ENCODE results near the gene TSC2. TPM values are rescaled to one million over a fixed set of nuclear protein-coding genes. Genes with fewer than 3 reads are reported as not detected.

TSC2 gene
- total and polyA plus RNA-seq, 2 experiments from 2014 or later, result 41.8 to 78.7 TPM

DNA sequence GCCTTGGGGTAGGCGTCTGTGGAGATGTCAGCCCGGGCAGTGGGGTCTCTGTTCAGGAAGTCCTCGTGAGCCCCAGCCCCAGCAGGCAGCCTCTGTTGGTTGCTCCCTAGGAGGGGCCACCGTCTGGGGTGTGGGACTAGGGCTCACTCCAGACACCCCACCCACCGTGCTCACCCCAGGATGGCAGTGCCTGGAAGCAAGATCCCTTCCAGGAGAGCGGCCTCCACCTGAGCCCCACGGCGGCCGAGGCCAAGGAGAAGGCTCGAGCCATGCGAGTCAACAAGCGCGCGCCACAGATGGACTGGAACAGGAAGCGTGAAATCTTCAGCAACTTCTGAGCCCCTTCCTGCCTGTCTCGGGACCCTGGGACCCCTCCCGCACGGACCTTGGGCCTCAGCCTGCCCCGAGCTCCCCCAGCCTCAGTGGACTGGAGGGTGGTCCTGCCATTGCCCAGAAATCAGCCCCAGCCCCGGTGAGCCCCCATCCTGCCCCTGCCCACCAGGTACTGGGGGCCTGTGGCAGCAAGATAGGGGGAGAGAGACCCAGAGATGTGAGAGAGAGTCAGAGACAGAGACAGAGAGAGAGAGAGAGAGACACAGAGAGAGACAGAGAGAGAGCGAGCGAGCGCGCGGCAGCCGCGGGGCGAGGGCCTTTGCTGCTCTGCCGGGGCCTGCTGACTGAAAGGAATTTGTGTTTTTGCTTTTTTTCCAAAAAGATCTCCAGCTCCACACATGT, 10.0 kb upstream of the TSC2 start:
- Histone ChIP-seq H3K4me2 (peak overlapping the region; percentile 64), H3K4me1 (ENCODE audit: insufficient read depth) (peaks cover 79% of the 10 kb centered on the region), H3K4me3 (no peak overlapping the region), H3K36me3 (replicated peaks; ENCODE audit: insufficient read depth, low read depth) (no peaks in the 10 kb centered on the region), H3K79me2 (peaks cover 5% of the 10 kb centered on the region), H3K9me3 (ENCODE audit: low read depth) (no peaks in the 10 kb centered on the region), H4K20me1 (ENCODE audit: insufficient read depth, poor library complexity, severe bottlenecking) (no peaks in the 10 kb centered on the region), H3K27me3 (no peaks in the 10 kb centered on the region), H3K9me2 (replicated peaks; ENCODE audit: insufficient read depth) (no peaks in the 10 kb centered on the region), H3K27ac (peak overlapping the region; percentile 100), H2AFZ (no peak overlapping the region)
- no peak for TF ChIP-seq EZH2 (IDR thresholded peaks at IDR 0.05; ENCODE audit: borderline replicate concordance)
- 59% methylated on average over 28 of the region's 29 CpGs for WGBS (ENCODE audit: low lambda C conversion rate, missing lambda C conversion rate)
- DNase-seq (ENCODE audit: low spot score), result no peak

DNA sequence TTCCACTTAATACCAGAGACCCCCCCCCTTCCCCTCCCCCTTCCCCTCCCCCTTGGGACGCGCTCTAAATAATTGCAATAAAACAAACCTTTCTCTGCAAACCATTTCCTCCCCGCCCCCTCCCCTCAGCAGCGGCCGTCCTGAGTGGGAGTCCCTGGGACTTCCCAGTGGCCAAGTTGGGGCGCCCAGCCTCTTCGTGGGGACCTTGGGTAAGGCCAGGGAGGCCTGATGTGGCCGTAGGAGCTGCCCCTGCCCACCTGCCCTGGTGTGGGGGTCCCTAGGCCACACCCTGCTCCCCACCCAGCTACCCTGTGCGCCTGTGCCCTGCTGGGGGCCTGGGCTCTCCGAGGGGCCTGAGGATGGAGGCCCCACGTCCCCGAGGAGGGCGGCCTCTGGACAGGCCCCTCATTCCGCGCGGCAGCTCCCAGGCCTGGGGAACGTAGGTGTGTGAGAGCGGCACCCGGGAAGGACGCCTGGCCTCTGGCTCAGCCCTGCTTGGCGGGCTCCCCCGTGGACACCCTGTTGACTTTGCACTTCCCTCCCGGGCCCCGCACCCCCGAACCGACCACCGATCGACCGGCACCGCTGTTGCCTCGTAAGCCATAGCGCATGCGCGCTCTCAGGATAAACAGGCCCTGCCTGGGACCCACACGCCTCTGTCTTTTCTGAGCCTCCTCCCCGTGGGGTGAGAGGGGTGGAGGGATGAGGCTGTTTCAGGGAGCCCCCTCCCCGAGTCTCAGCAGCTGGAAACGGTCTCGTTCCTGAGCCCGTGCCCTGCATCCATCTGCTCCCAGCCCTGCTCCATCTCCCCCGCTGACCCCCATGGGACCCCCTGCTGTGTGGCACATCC, 9.2 kb upstream of the TSC2 start:
- peak; percentile 69 for DNase-seq (ENCODE audit: low spot score)
- Histone ChIP-seq H4K20me1 (ENCODE audit: insufficient read depth, poor library complexity, severe bottlenecking) (no peaks in the 10 kb centered on the region), H3K27ac (peak overlapping the region; percentile 94), H3K36me3 (replicated peaks; ENCODE audit: insufficient read depth, low read depth) (no peaks in the 10 kb centered on the region), H3K27me3 (no peaks in the 10 kb centered on the region), H3K4me1 (ENCODE audit: insufficient read depth) (peaks cover 72% of the 10 kb centered on the region), H3K79me2 (peaks cover 5% of the 10 kb centered on the region), H3K9me2 (replicated peaks; ENCODE audit: insufficient read depth) (no peaks in the 10 kb centered on the region), H3K4me3 (no peak overlapping the region), H3K4me2 (peak overlapping the region; percentile 58), H3K9me3 (ENCODE audit: low read depth) (no peaks in the 10 kb centered on the region), H2AFZ (no peak overlapping the region)
- 49% methylated on average over 23 of the region's 41 CpGs for WGBS (ENCODE audit: low lambda C conversion rate, missing lambda C conversion rate)
- no peak for TF ChIP-seq EZH2phosphoT487 (IDR thresholded peaks at IDR 0.05; ENCODE audit: low read depth, severe bottlenecking, unreplicated experiment)
- TF ChIP-seq, protein P1, sequence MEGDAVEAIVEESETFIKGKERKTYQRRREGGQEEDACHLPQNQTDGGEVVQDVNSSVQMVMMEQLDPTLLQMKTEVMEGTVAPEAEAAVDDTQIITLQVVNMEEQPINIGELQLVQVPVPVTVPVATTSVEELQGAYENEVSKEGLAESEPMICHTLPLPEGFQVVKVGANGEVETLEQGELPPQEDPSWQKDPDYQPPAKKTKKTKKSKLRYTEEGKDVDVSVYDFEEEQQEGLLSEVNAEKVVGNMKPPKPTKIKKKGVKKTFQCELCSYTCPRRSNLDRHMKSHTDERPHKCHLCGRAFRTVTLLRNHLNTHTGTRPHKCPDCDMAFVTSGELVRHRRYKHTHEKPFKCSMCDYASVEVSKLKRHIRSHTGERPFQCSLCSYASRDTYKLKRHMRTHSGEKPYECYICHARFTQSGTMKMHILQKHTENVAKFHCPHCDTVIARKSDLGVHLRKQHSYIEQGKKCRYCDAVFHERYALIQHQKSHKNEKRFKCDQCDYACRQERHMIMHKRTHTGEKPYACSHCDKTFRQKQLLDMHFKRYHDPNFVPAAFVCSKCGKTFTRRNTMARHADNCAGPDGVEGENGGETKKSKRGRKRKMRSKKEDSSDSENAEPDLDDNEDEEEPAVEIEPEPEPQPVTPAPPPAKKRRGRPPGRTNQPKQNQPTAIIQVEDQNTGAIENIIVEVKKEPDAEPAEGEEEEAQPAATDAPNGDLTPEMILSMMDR (IDR thresholded peaks at IDR 0.05; ENCODE audit: poor library complexity), result no peak
- no peak for TF ChIP-seq EZH2 (IDR thresholded peaks at IDR 0.05; ENCODE audit: borderline replicate concordance)

DNA sequence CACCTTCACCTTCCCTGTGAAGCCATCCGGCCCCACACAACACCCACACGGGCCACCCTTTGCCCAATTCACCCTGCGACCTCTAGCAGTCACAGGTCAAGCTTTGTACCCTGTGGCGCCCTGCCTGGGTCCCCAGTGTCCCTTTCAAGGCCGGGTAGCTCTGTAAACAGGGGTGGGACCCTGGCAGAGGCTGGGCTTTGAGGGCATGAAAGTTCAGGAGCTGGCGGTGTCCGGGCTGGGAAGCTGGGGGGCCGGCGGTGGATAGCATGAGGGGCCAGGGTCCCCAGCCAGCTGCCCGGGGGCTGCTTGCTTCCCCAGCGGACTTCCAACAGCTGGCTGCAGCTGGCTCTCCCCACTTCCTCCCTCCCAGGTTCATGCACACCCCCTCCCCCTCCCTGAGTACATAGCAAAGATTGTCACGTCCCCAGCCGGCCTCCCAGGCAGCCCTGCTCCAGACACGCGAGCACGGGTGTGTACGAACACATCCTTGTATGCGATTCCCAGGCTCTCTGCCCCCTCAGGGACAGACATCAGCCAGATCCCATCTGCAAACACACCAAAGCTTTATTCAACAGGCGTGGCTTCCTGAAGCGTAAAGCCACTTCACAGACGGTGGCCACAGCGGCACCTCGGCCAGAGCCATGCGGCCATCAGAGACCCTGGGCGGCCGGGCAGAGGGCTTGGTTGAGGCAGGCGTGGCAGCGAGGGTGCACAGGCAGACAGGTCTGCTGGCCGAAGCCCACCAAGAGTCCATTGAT, 8.3 kb upstream of the TSC2 start:
- DNase-seq (ENCODE audit: low spot score), result peak; percentile 95

More for the DNA sequence above, 8.3 kb upstream of the TSC2 start:
- Histone ChIP-seq H3K4me3 (no peak overlapping the region), H4K20me1 (ENCODE audit: insufficient read depth, poor library complexity, severe bottlenecking) (no peaks in the 10 kb centered on the region), H3K9me2 (replicated peaks; ENCODE audit: insufficient read depth) (no peaks in the 10 kb centered on the region), H3K9me3 (ENCODE audit: low read depth) (no peaks in the 10 kb centered on the region), H2AFZ (no peak overlapping the region), H3K36me3 (replicated peaks; ENCODE audit: insufficient read depth, low read depth) (no peaks in the 10 kb centered on the region), H3K4me1 (ENCODE audit: insufficient read depth) (peaks cover 67% of the 10 kb centered on the region), H3K79me2 (peaks cover 5% of the 10 kb centered on the region), H3K27me3 (no peaks in the 10 kb centered on the region), H3K27ac (peak overlapping the region; percentile 94), H3K4me2 (peak overlapping the region; percentile 58)
- WGBS (ENCODE audit: low lambda C conversion rate, missing lambda C conversion rate), result 28% methylated on average over 28 of the region's 29 CpGs
- no peak for TF ChIP-seq EZH2 (IDR thresholded peaks at IDR 0.05; ENCODE audit: borderline replicate concordance)
- TF ChIP-seq, protein P1 (IDR thresholded peaks at IDR 0.05; ENCODE audit: poor library complexity), result no peak
- no peak for TF ChIP-seq EZH2phosphoT487 (IDR thresholded peaks at IDR 0.05; ENCODE audit: low read depth, severe bottlenecking, unreplicated experiment)

Measured in hepatocyte (in vitro differentiated cells).